ENCODE results near the gene HEMGN. TPM values are rescaled to one million over a fixed set of nuclear protein-coding genes. Genes with fewer than 3 reads are reported as not detected.
A peak's percentile ranks its signal among the peaks of the same experiment; 100 is the strongest.

HEMGN gene
- total RNA-seq, 6 experiments from 2014 or later: 0.09 to 2.9 (median 1.0) TPM; not detected in 3

- Histone ChIP-seq H3K9me3 (no peaks in the 10 kb centered on the region), H3K27ac (no peak overlapping the region), H3K36me3 (peaks cover 8 to 58% (median 25%) of the 10 kb centered on the region in 4 donors), H3K27me3 (no peaks in the 10 kb centered on the region), H3K4me1 (no peaks in the 10 kb centered on the region), H3K4me3 (no peak overlapping the region)
- DNase-seq: no peak
- intact Hi-C loops (cut with DNase I): no loop called here
- 97% methylated on average over 2 of the region's 2 CpGs for WGBS (ENCODE audit: insufficient coverage, low coverage, low lambda C conversion rate, missing lambda C conversion rate)
- ATAC-seq: no peak
- no peak for TF ChIP-seq POLR2A (IDR thresholded peaks at IDR 0.05)
- TF ChIP-seq, protein P1, sequence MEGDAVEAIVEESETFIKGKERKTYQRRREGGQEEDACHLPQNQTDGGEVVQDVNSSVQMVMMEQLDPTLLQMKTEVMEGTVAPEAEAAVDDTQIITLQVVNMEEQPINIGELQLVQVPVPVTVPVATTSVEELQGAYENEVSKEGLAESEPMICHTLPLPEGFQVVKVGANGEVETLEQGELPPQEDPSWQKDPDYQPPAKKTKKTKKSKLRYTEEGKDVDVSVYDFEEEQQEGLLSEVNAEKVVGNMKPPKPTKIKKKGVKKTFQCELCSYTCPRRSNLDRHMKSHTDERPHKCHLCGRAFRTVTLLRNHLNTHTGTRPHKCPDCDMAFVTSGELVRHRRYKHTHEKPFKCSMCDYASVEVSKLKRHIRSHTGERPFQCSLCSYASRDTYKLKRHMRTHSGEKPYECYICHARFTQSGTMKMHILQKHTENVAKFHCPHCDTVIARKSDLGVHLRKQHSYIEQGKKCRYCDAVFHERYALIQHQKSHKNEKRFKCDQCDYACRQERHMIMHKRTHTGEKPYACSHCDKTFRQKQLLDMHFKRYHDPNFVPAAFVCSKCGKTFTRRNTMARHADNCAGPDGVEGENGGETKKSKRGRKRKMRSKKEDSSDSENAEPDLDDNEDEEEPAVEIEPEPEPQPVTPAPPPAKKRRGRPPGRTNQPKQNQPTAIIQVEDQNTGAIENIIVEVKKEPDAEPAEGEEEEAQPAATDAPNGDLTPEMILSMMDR (IDR thresholded peaks at IDR 0.05): no peak
These were observed 26.4 kb downstream of the HEMGN start for GRCh38 chr9:97911528-97911927.

DNA sequence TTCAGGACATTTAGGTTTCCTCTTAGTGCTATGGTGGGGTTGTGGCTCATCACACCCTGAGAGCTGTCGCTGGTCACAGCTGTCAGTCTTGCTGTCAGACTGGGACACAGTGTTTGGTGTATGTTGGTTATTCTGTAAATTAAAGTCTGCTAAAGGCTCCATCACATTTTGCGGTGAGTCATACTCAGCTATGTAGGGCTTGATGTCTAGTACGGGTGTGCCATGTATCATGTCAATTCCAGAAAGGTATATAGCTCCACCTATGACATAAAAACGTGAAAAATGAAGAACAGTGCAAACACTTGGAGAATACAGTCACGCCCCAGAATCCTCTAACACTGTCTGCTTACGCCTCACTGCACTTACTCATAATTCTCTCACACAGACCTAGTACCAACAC lies 27.6 kb downstream of the HEMGN start:
- intact Hi-C loops (cut with DNase I): no loop called here
- peaks cover 8 to 52% (median 25%) of the 10 kb centered on the region in 4 donors for H3K36me3 ChIP-seq
- no peak overlapping the region for H3K27ac ChIP-seq
- H3K27me3 ChIP-seq: no peaks in the 10 kb centered on the region
- H3K9me3 ChIP-seq: no peaks in the 10 kb centered on the region
- WGBS (ENCODE audit: insufficient coverage, low coverage, low lambda C conversion rate, missing lambda C conversion rate): 73% methylated on average over 6 of the region's 6 CpGs
- peaks cover 0 to 9% (median 0%) of the 10 kb centered on the region in 4 donors for H3K4me1 ChIP-seq
- ATAC-seq (no peak), DNase-seq (no peak)
- H3K4me3 ChIP-seq: no peak overlapping the region
- TF ChIP-seq, protein P1 (IDR thresholded peaks at IDR 0.05): no peak
- TF ChIP-seq POLR2A (IDR thresholded peaks at IDR 0.05): no peak

DNA sequence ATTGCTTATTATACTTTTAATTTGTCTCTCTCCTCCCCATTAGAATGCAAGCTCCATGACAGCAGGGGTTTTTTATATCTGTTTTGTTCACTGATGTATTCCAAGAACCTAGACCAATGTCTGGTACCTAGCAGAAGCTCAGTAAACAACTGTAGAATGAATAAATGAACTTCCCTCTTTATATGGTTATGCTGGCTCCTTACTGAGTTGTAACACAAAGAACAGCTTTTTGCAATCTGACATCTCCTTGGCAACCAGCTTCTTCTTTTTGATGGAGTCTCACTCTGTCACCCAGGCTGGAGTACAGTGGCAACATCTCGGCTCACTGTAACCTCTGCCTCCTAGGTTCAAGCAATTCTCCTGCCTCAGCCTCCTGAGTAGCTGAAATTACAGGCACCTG lies 29.3 kb downstream of the HEMGN start:
- Histone ChIP-seq H3K4me1 (peaks cover 0 to 9% (median 0%) of the 10 kb centered on the region in 4 donors), H3K4me3 (no peak overlapping the region), H3K27me3 (no peaks in the 10 kb centered on the region), H3K27ac (no peak overlapping the region), H3K36me3 (peaks cover under 1 to 55% (median 32%) of the 10 kb centered on the region in 4 donors), H3K9me3 (no peaks in the 10 kb centered on the region)
- intact Hi-C loops (cut with DNase I): no loop called here
- ATAC-seq: peak in 3 of 4 donors; percentile 37 to 42 (median 37)
- WGBS (ENCODE audit: insufficient coverage, low coverage, low lambda C conversion rate, missing lambda C conversion rate): 100% methylated on average over 1 of the region's 1 CpG
- no peak for DNase-seq
- no peak for TF ChIP-seq POLR2A (IDR thresholded peaks at IDR 0.05)
- TF ChIP-seq, protein P1 (IDR thresholded peaks at IDR 0.05): no peak

GRCh38 chr9:97907632-97908031 lies 30.3 kb downstream of the HEMGN start:
- WGBS (ENCODE audit: insufficient coverage, low coverage, low lambda C conversion rate, missing lambda C conversion rate): 64% methylated on average over 5 of the region's 5 CpGs
- no peaks in the 10 kb centered on the region for H3K9me3 ChIP-seq
- TF ChIP-seq, protein P1 (IDR thresholded peaks at IDR 0.05): no peak
- H3K36me3 ChIP-seq: peaks cover 0 to 44% (median 27%) of the 10 kb centered on the region in 4 donors
- no peaks in the 10 kb centered on the region for H3K27me3 ChIP-seq
- DNase-seq: no peak
- H3K27ac ChIP-seq: peak overlapping the region in 2 of 3 donors; percentile 50 to 65
- peaks cover 0 to 9% (median 0%) of the 10 kb centered on the region in 4 donors for H3K4me1 ChIP-seq
- peak in 3 of 4 donors; percentile 25 to 45 (median 35) for ATAC-seq
- intact Hi-C loops (cut with DNase I): no loop called here
- no peak overlapping the region for H3K4me3 ChIP-seq

Measured in right lobe of liver (tissue), 6 donors.